Measurements from ENCODE around the gene GBE1. TPM values are rescaled to one million over a fixed set of nuclear protein-coding genes. Genes with fewer than 3 reads are reported as not detected.

The GBE1 gene
- polyA plus RNA-seq, 1 donor (not counting 4 experiments of a cell fraction or from before 2014, with no cell fraction given) = 30.2 TPM

DNA sequence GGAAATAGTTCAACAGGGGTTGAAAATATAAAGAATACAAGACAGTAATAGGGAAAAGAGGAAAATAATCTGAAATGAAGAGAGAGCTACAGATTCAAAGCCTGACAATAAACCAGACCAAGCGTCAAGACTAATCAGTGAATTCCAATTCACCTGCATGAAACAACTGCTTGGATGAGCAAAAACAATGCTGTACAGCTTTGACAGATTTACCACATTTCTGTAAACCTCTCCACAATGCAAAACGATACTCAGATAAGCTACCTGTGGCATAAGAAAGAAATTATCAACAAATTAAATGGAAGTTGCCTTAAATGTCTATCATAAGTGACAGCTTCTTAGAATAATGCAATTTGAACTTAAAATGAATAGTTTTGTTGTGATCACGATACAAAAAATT is 65.4 kb downstream of the GBE1 start:
- Histone ChIP-seq H3K4me2 (ENCODE audit: control insufficient read depth, extremely low read depth, insufficient read depth, low read depth, low read length) (no peak overlapping the region), H3K4me3 (ENCODE audit: control insufficient read depth in 2 of 3, extremely low read depth in 1 of 3, insufficient read depth in 2 of 3, low read depth in 1 of 3, low read length in 3 of 3) (no peak overlapping the region), H3K4me1 (ENCODE audit: control insufficient read depth, extremely low read depth, insufficient read depth, low read length) (no peaks in the 10 kb centered on the region), H3K79me2 (ENCODE audit: control insufficient read depth, insufficient read depth, low read length) (no peaks in the 10 kb centered on the region), H3K9me1 (ENCODE audit: control insufficient read depth, extremely low read depth, insufficient read depth, low read length) (no peaks in the 10 kb centered on the region), H3K27me3 (ENCODE audit: control insufficient read depth, extremely low read depth, insufficient read depth, low read length) (no peaks in the 10 kb centered on the region), H3K36me3 (ENCODE audit: control insufficient read depth in 2 of 2, extremely low read depth in 1 of 2, insufficient read depth in 2 of 2, low read length in 2 of 2) (peaks cover 0 to 1% of the 10 kb centered on the region in 2 experiments), H3K9ac (ENCODE audit: control insufficient read depth, extremely low read depth, insufficient read depth, low read length) (no peak overlapping the region), H4K20me1 (ENCODE audit: control insufficient read depth, extremely low read depth, insufficient read depth, low read length) (no peaks in the 10 kb centered on the region), H2AFZ (ENCODE audit: control insufficient read depth, low read length) (no peak overlapping the region), H3K27ac (ENCODE audit: control insufficient read depth, insufficient read depth, low read length) (no peak overlapping the region), H3K9me3 (ENCODE audit: control insufficient read depth, low read depth, low read length) (no peaks in the 10 kb centered on the region)
- DNase-seq (ENCODE audit: low read depth, low spot score) (no peak), FAIRE-seq (no peak)
- dilution Hi-C loops (cut with MboI; ENCODE audit: extremely low pct_ligation_motif_present, low sequenced_read_pairs) = no loop called here
- TF ChIP-seq, protein P1, sequence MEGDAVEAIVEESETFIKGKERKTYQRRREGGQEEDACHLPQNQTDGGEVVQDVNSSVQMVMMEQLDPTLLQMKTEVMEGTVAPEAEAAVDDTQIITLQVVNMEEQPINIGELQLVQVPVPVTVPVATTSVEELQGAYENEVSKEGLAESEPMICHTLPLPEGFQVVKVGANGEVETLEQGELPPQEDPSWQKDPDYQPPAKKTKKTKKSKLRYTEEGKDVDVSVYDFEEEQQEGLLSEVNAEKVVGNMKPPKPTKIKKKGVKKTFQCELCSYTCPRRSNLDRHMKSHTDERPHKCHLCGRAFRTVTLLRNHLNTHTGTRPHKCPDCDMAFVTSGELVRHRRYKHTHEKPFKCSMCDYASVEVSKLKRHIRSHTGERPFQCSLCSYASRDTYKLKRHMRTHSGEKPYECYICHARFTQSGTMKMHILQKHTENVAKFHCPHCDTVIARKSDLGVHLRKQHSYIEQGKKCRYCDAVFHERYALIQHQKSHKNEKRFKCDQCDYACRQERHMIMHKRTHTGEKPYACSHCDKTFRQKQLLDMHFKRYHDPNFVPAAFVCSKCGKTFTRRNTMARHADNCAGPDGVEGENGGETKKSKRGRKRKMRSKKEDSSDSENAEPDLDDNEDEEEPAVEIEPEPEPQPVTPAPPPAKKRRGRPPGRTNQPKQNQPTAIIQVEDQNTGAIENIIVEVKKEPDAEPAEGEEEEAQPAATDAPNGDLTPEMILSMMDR (optimal IDR thresholded peaks at IDR 0.05 in 1 of 3, IDR thresholded peaks at IDR 0.05 in 1 of 3, conservative IDR thresholded peaks at IDR 0.05 in 1 of 3; ENCODE audit: extremely low read depth in 1 of 3, insufficient read depth in 2 of 3, low read length in 3 of 3) = no peak
- TF ChIP-seq EZH2 (IDR thresholded peaks at IDR 0.05; ENCODE audit: low read length) = no peak

DNA sequence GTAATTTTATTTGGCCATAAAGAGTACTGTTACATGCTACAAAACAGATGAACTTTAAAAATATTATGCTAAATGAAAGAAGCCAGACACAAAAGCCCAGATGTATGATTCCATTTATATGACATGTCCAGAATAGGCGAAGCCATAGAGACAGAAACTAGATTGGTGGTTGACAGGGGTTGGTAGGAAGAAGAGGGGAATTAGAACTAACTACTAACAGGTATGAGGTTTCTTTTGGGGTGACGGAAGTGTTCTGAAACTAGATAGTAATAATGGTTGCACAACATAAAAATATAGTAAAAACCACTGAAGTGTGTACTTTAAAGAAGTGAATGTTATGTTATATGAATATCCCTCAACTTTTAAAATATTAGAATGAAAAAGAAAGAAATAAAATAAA is 66.1 kb downstream of the GBE1 start:
- Histone ChIP-seq H3K27me3 (ENCODE audit: control insufficient read depth, extremely low read depth, insufficient read depth, low read length) (no peaks in the 10 kb centered on the region), H3K36me3 (ENCODE audit: control insufficient read depth in 2 of 2, extremely low read depth in 1 of 2, insufficient read depth in 2 of 2, low read length in 2 of 2) (peaks cover 0 to 1% of the 10 kb centered on the region in 2 experiments), H2AFZ (ENCODE audit: control insufficient read depth, low read length) (no peak overlapping the region), H3K79me2 (ENCODE audit: control insufficient read depth, insufficient read depth, low read length) (no peaks in the 10 kb centered on the region), H3K9me3 (ENCODE audit: control insufficient read depth, low read depth, low read length) (no peaks in the 10 kb centered on the region), H3K4me3 (ENCODE audit: control insufficient read depth in 2 of 3, extremely low read depth in 1 of 3, insufficient read depth in 2 of 3, low read depth in 1 of 3, low read length in 3 of 3) (no peak overlapping the region), H4K20me1 (ENCODE audit: control insufficient read depth, extremely low read depth, insufficient read depth, low read length) (no peaks in the 10 kb centered on the region), H3K9ac (ENCODE audit: control insufficient read depth, extremely low read depth, insufficient read depth, low read length) (no peak overlapping the region), H3K9me1 (ENCODE audit: control insufficient read depth, extremely low read depth, insufficient read depth, low read length) (no peaks in the 10 kb centered on the region), H3K4me2 (ENCODE audit: control insufficient read depth, extremely low read depth, insufficient read depth, low read depth, low read length) (no peak overlapping the region), H3K4me1 (ENCODE audit: control insufficient read depth, extremely low read depth, insufficient read depth, low read length) (no peaks in the 10 kb centered on the region), H3K27ac (ENCODE audit: control insufficient read depth, insufficient read depth, low read length) (no peak overlapping the region)
- no peak for DNase-seq (ENCODE audit: low read depth, low spot score)
- TF ChIP-seq EZH2 (IDR thresholded peaks at IDR 0.05; ENCODE audit: low read length) = no peak
- TF ChIP-seq, protein P1 (optimal IDR thresholded peaks at IDR 0.05 in 1 of 3, IDR thresholded peaks at IDR 0.05 in 1 of 3, conservative IDR thresholded peaks at IDR 0.05 in 1 of 3; ENCODE audit: extremely low read depth in 1 of 3, insufficient read depth in 2 of 3, low read length in 3 of 3) = no peak
- FAIRE-seq = no peak
- dilution Hi-C loops (cut with MboI; ENCODE audit: extremely low pct_ligation_motif_present, low sequenced_read_pairs) = no loop called here

Measured in keratinocyte (primary cell).